Small intestine (tissue), 7 donors: ENCODE data around the gene MZB1. TPM values are rescaled to one million over a fixed set of nuclear protein-coding genes. Genes with fewer than 3 reads are reported as not detected.
"Not testable (repeated sequence)": the region's sequence is repeated elsewhere in the genome, so short reads cannot be mapped to it uniquely, and the experiment has no call there.

Experiments used
- DNase-seq, 2 donors: peaks; one replicate each; pipeline versions ENCODE4 v3.0.0 to v3.0.0-alpha.2; 2013
- FAIRE-seq: peaks from 2 replicates; lab custom pipeline; 2012; peaks lifted over from hg19 to GRCh38; lab: Jason Lieb, UNC
- H3K27ac ChIP-seq, 3 donors: one replicate each; pipeline ENCODE4 v1.5.1; 2013; ENCODE audit warnings: low read length in 2 of 3, mild to moderate bottlenecking in 2 of 3, control low read depth in 1 of 3, inconsistent platforms in 1 of 3, low read depth in 1 of 3, moderate library complexity in 1 of 3
- H3K27me3 ChIP-seq, 3 donors: one replicate each; pipeline ENCODE4 v1.6.1; 2013; ENCODE audit warnings: low read length in 3 of 3, inconsistent platforms in 1 of 3; ENCODE audit not compliant: control insufficient read depth in 3 of 3, insufficient read depth in 3 of 3
- H3K36me3 ChIP-seq, 3 donors: one replicate each; pipeline ENCODE4 v1.6.1; 2013; ENCODE audit warnings: low read length in 3 of 3, inconsistent platforms in 1 of 3, low read depth in 1 of 3, mild to moderate bottlenecking in 1 of 3, moderate library complexity in 1 of 3; ENCODE audit not compliant: control insufficient read depth in 3 of 3, insufficient read depth in 2 of 3
- H3K4me1 ChIP-seq, 3 donors: one replicate each; pipeline ENCODE4 v1.6.1; 2013; ENCODE audit warnings: low read length in 2 of 3, inconsistent platforms in 1 of 3, low read depth in 1 of 3, mild to moderate bottlenecking in 1 of 3, moderate library complexity in 1 of 3; ENCODE audit not compliant: control insufficient read depth in 3 of 3, insufficient read depth in 2 of 3
- H3K4me3 ChIP-seq, 3 donors: one replicate each; pipeline ENCODE4 v1.5.1; 2013; ENCODE audit warnings: low read length in 3 of 3, control low read depth in 1 of 3, inconsistent platforms in 1 of 3, low read depth in 1 of 3, mild to moderate bottlenecking in 1 of 3, moderate library complexity in 1 of 3
- H3K9me3 ChIP-seq, 2 donors: one replicate each; pipeline ENCODE4 v1.6.1; 2013; ENCODE audit warnings: low read depth in 1 of 2, low read length in 1 of 2; ENCODE audit not compliant: control insufficient read depth in 2 of 2, insufficient read depth in 1 of 2
- WGBS, 3 donors: extraction: QIAGEN DNeasy Blood & Tissue Kit; methylation state at CpG; one replicate each; pipeline ENCODE4 v1.1.7; 2013; 5-methylcytosine and 5-hydroxymethylcytosine counted together
- polyA plus RNA-seq, 4 donors: library from polyadenylated mRNA; stranded (reverse) in 3 of 4; unstranded in 1 of 4; fragments of 200-250 nt in 3 of 4; fragments of 120-200 nt in 1 of 4; gene quantifications; one replicate each; pipeline versions ENCODE4 v1.2.1 to v1.2.3, GENCODE V29; 2013
- donor health status: healthy with polysubstance abuse.
- donor health status: control.
- donor health status: control.
- donor health status: Bipolar disorder and iron deficiency.
- donor health status: healthy.

Gene MZB1
- polyA plus RNA-seq, 4 donors = 1.7 to 58.9 (median 8.3) TPM

DNA sequence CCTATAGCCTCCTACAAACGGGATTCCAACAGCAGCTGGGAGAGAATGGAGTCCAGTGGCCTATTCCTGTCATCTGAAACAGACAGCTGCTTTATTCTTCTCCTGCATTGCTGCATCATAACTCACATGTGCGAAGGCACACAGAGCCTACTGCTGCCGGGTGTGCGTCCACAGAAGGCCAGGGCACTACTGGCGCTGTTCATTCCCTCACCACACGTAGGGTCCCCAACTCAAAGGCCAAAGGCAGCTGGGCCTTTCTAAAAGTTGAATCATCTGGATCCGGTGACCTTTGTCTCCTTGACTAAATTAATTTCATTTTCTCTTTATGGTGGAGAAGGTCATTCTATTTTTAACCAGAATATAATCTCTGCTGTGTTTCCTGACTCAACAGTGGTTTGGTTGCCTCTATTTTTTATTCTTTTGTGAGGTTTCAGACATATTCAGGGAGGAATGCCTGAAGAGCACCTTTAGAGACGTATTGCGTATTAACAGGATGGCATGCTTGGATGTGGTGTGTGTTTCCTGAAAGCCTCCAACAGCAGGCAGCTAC is 24.9 kb upstream of the MZB1 start:
- Histone ChIP-seq H3K4me1 (peaks cover 7 to 30% (median 13%) of the 10 kb centered on the region in 3 donors), H3K27ac (peak overlapping the region; percentile 19 to 87 (median 76)), H3K4me3 (no peak overlapping the region), H3K9me3 (no peaks in the 10 kb centered on the region), H3K36me3 (peaks cover 0 to 9% (median 6%) of the 10 kb centered on the region in 3 donors), H3K27me3 (no peaks in the 10 kb centered on the region)
- DNase-seq = peak; percentile 47 to 85
- WGBS, 3 donors = 27 to 53% (median 47%) methylated on average over 9 of the region's 9 CpGs
- FAIRE-seq = no peak

DNA sequence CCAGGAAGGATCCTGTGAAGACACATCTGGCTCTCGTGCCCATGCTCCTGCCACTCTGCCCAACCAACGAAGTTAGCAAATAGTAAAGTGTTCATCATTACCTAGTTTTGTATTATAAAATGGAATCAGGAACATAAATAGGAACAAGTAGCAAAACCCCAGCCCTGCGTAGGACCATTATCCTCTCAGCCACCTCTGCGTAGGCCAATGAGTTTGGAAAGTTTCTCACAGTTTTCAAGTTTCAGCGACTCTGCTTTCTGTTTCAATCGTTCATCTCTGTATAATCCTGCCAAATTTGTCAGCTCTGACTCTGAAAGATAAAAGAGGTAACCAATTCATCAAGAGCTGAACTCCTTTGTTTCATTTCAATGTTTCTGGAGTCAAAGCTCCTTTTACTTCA is 24.2 kb upstream of the MZB1 start:
- DNase-seq = peak in 1 of 2 donors; percentile 19
- Histone ChIP-seq H3K9me3 (no peaks in the 10 kb centered on the region), H3K36me3 (peaks cover 0 to 6% (median 3%) of the 10 kb centered on the region in 3 donors), H3K27me3 (no peaks in the 10 kb centered on the region), H3K4me3 (no peak overlapping the region), H3K27ac (peak overlapping the region in 2 of 3 donors; percentile 18 to 62), H3K4me1 (peaks cover 6 to 23% (median 13%) of the 10 kb centered on the region in 3 donors)
- no peak for FAIRE-seq
- WGBS, 3 donors = 41 to 68% (median 44%) methylated on average over 6 of the region's 6 CpGs

DNA sequence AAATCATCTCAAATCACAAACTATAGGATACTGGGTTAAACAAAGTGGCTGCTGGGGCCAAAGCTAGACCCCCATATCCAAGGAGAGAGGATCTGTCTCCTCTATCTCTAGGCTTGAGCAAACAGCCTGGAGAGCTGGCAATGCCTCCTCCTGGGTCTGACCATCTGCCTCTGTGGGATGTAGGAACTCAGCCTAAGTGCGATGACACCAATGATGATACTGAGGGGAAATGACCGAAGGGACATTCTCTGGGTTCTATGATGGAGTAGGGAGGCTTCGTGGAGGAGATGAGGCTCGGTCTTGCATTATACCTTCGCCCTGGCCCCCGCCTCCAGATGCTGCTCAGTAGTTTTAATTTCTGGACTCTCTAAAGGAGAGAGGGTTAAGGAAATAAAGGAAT is 23.4 kb upstream of the MZB1 start:
- FAIRE-seq = no peak

DNA sequence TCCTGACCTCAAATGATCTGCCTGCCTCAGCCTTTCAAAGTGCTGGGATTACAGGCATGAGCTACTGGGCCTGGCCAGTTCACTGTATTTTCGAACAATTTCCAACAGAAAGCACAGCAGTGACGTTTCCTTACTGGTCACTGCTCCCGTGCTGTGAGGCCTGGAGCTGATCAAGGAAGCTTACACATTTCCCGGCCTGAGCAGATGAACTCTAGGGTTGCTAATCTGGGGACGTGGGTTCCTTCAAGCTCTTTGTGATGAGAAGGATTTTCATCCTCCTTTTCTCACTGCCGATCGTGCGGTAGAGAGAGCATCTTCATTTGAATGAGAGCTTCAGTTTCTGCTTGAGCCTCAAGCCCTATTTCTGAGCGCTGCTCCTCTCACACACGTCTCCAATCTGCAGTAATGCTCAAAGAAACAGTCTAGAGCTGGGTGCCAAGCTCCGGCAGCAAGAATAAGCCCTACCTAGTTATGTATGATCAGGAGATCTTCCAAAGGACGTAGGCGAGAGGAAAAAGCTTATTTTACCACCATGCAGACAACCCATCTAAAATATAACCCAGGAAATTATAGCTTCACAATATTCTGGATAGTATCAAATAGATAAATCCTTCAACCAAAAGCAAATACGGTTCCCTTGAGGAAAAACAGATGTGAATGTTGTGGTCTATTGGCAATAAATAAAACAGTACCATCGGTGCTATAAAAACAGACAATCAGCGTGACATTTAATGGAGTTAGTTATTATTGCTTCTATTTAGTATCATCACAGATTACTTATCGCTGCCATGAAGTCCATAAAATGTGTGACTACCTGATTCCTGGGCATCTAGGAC is 21.5 kb upstream of the MZB1 start:
- H3K27ac ChIP-seq = no peak overlapping the region

More for the DNA sequence above, 23.4 kb upstream of the MZB1 start:
- Histone ChIP-seq H3K36me3 (peaks cover 0 to 6% (median 2%) of the 10 kb centered on the region in 3 donors), H3K4me1 (peaks cover 6 to 15% (median 13%) of the 10 kb centered on the region in 3 donors), H3K9me3 (no peaks in the 10 kb centered on the region), H3K27me3 (no peaks in the 10 kb centered on the region), H3K4me3 (no peak overlapping the region), H3K27ac (no peak overlapping the region)
- 93 to 99% (median 97%) methylated on average over 6 of the region's 6 CpGs for WGBS, 3 donors
- DNase-seq = no peak

DNA sequence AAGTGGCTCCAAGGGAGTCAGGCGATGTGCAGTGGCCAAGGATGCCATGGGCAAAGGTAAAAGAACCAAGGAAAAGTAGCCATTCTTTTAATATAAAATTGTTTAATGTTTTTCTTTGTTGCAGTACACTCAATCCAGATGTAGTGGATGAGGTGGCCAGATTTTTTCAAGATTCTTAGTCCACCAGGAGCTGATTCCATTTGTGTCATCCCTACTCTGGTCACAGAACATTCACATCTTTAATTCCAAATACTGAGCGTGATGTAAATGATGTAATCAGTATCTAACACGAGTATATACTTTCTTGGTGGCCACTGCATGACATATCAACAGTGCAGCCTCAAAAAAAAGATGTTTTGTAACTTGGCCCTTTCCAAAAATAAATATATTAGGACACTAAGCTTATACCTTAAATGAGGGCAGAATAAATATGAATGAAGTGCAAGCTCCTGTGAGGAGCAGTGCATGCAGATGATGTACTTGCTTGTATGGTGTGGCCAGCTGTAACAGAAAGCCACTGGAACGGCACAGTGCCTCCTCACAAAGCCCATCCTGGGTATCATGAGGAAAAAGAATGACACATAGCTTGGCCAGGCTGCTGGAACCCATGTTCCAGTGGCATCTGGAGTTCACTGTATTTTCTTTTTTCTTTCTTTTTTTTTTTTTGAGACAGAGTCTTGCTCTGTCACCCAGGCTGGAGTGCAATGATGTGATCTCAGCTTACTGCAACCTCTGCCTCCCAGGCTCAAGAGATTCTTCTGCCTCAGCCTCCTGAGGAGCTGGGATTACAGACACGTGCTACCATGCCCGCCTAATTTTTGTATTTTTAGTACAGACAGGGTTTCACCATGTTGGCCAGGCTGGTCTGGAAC is 20.6 kb upstream of the MZB1 start:
- WGBS, 3 donors = 78 to 83% (median 81%) methylated on average over 6 of the region's 6 CpGs
- no peak for FAIRE-seq

More for the DNA sequence above, 21.5 kb upstream of the MZB1 start:
- DNase-seq (no peak), FAIRE-seq (no peak)
- Histone ChIP-seq H3K4me1 (peaks cover 3 to 30% (median 13%) of the 10 kb centered on the region in 3 donors), H3K4me3 (no peak overlapping the region), H3K9me3 (no peaks in the 10 kb centered on the region), H3K27me3 (no peaks in the 10 kb centered on the region), H3K36me3 (peaks cover 0 to 6% (median 0%) of the 10 kb centered on the region in 3 donors)
- 84 to 91% (median 89%) methylated on average over 17 of the region's 17 CpGs for WGBS, 3 donors

DNA sequence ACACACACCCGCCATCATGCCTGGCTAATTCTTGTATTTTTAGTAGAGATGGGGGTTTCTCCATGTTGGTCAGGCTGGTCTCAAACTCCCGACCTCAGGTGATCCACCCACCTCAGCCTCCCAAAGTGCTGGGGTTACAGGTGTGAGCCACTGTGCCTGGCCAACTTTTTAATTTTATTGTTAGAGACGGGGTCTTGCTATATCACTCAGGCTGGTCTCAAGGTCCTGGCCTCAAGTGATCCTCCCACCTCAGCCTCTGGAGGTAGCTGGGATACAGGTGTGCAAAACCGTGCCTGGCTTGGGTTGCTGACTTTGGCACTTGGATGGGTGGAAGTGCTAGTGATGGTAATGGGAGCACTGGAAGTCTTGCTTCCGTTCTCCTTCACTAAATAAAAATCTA is 19.4 kb upstream of the MZB1 start:
- H3K4me1 ChIP-seq = peaks cover 0 to 25% (median 3%) of the 10 kb centered on the region in 3 donors
- not testable (repeated sequence) for H3K9me3 ChIP-seq, DNase-seq, H3K36me3 ChIP-seq, H3K4me3 ChIP-seq, H3K27me3 ChIP-seq, H3K27ac ChIP-seq, FAIRE-seq
- WGBS, 3 donors = 85 to 90% (median 89%) methylated on average over 5 of the region's 5 CpGs

More for the DNA sequence above, 20.6 kb upstream of the MZB1 start:
- Histone ChIP-seq H3K4me3 (no peak overlapping the region), H3K27me3 (no peaks in the 10 kb centered on the region), H3K9me3 (no peaks in the 10 kb centered on the region), H3K36me3 (peaks cover 0 to 6% (median 0%) of the 10 kb centered on the region in 3 donors), H3K4me1 (peaks cover 2 to 28% (median 10%) of the 10 kb centered on the region in 3 donors), H3K27ac (no peak overlapping the region)
- no peak for DNase-seq

DNA sequence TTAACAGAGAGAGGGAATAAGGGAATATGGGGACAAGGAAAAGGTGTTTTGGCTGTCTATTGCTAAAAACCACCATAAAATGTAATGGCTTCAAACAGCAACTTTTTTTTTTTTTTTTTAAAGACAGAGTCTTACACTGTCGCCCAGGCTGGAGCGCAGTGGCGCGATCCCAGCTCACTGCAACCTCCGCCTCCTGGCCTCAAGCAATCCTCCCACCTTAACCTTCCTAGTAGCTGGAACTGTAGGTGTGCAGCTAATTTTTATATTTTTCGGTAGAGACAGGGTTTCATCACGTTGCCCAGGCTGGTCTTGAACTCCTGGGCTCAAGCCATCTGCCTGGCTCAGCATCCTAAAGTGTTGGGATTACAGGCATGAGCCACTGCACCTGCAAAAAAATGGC is 18.5 kb upstream of the MZB1 start:
- no peaks in the 10 kb centered on the region for H3K27me3 ChIP-seq
- peaks cover 0 to 29% (median 5%) of the 10 kb centered on the region in 3 donors for H3K4me1 ChIP-seq
- H3K4me3 ChIP-seq = no peak overlapping the region
- H3K36me3 ChIP-seq = peaks cover 0 to 5% (median 0%) of the 10 kb centered on the region in 3 donors
- no peak for FAIRE-seq
- no peaks in the 10 kb centered on the region for H3K9me3 ChIP-seq
- no peak overlapping the region for H3K27ac ChIP-seq
- 92 to 94% (median 93%) methylated on average over 7 of the region's 7 CpGs for WGBS, 3 donors
- DNase-seq = no peak

DNA sequence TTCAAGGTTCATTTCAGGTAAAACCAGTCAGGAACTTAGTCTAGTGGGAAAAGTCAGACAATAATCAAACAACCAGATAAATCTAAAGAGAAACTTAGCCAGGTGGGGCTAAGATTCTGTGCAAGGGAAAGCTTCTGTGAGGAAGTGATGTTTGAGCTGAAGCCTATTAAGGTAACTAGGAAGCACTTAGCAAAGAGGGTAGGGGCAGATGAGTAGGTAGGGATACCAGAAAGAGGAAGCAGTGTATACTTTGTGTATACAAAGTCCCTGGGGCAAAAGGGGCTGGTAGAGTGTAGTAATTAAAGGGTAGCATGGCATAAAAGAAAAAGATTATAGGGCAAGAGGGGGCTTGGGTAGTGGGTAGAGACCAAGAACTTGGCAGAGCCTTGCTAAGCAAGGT is 17.8 kb upstream of the MZB1 start:
- no peak for DNase-seq
- Histone ChIP-seq H3K27ac (peak overlapping the region in 1 of 3 donors; percentile 51), H3K27me3 (no peaks in the 10 kb centered on the region), H3K9me3 (no peaks in the 10 kb centered on the region), H3K36me3 (peaks cover 0 to under 1% (median 0%) of the 10 kb centered on the region in 3 donors), H3K4me1 (peaks cover 0 to 30% (median 6%) of the 10 kb centered on the region in 3 donors), H3K4me3 (no peak overlapping the region)
- no peak for FAIRE-seq
